ENCODE data around the gene FBXO42.

The FBXO42 gene

DNA sequence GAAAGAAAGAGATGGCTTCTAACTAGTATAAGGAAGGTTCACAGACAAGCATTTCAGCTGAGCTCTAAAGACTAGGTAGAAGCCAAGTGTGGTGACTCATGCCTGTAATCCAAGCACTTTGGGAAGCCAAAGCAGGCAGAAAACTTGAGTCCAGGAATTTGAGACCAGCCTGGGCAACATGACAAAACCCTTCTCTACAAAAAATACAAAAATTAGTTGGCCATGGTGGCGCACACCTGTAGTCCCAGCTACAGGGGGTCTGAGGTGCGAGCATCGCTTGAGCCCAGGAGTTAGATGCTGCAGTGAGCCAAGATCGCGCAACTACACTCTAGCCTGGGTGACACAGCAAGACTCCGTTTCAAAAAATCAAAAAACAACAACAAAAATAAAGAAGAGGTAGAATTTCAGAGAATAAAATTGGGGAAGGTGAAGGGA, 27.8 kb downstream of the FBXO42 start:
- DNase-seq (ENCODE audit: low read depth) = no peak

DNA sequence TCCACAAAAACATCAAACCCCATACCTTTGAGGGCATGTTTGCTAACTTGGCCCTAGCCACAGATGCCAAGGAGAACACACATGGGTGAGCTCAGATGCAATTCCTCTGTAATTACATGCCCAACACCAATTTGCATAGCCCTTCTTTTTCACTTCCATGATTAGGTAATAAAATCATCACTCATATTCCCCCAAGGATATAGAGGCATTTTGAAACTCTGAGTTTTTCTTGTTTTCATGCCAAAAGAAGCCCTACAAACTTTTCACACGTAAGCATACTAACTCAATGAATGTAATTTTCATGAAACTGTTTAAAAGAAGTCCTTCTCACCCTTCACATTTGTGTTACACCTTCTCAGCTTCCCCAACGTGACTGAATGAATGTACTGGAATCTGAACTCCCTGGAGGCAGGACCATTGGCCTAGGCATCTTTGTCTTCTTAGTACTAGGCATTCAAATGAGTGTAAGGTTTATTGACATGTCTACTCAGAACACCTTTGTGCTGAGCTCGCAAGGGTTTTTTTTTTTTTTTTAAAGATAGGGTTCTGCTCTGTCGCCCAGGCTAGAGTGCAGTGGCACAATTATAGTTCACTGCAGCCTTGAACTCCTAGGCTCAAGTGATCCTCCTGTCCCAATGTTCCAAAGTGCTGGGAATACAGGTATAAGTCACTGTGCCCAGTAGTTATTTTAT, 31.0 kb downstream of the FBXO42 start:
- no peak for DNase-seq (ENCODE audit: low read depth)

DNA sequence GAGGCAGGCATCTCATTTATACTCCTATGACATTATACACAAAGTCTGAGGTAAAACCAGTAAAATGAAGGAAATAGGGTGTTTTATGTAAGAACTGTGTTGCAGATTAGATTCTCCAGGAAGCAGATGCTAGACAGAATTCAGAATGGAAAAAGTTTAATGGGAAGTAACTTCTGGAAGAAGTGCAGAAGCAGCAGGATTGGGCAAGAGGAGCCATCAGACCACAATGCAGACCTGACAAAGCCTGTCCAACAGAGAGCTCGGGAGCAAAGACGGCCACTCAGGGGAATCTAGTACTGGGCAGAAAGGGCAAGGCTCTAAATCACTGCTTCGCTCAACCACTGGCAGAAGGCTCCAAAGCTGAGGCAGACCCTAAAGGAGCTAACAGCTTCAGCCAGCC, 33.7 kb downstream of the FBXO42 start:
- DNase-seq (ENCODE audit: low read depth) = no peak

DNA sequence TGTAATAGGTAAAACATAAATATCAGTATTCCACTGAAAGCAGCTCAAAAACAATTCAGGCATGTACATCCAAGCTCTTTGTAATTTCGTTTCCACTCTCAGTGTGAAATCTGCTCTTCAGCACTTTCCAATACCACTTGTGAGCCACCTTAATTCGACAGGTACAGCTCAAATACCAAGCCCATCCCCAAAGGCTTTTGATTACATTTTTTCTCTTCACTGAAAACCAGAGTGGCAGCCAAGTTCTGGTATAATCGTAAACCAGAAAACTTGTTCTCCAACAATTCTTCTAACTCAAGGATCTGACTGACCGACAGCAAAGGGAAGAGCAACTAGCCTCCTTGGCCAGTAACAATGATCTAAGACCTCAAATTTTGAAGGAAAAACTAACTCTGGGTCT, 36.8 kb downstream of the FBXO42 start:
- DNase-seq (ENCODE audit: low read depth) = no peak

DNA sequence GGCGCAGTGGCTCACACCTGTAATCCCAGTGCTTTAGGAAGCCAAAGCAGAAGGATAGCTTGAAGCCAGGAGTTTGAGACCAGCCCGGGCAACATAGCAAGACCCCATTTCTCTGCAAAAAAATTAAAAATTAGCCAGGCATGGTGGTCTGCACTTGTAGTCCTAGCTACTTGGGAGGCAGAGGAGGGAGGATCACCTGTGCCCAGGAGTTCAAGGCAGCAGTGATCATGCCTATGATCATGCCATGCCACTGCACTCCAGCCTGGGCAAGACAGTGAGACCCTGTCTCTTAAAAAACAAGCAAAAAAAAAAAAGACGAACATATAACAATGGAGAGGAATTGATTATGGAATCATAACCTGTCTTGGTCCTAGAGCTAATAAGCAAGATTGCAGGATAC, 45.1 kb downstream of the FBXO42 start:
- no peak for DNase-seq (ENCODE audit: low read depth)

DNA sequence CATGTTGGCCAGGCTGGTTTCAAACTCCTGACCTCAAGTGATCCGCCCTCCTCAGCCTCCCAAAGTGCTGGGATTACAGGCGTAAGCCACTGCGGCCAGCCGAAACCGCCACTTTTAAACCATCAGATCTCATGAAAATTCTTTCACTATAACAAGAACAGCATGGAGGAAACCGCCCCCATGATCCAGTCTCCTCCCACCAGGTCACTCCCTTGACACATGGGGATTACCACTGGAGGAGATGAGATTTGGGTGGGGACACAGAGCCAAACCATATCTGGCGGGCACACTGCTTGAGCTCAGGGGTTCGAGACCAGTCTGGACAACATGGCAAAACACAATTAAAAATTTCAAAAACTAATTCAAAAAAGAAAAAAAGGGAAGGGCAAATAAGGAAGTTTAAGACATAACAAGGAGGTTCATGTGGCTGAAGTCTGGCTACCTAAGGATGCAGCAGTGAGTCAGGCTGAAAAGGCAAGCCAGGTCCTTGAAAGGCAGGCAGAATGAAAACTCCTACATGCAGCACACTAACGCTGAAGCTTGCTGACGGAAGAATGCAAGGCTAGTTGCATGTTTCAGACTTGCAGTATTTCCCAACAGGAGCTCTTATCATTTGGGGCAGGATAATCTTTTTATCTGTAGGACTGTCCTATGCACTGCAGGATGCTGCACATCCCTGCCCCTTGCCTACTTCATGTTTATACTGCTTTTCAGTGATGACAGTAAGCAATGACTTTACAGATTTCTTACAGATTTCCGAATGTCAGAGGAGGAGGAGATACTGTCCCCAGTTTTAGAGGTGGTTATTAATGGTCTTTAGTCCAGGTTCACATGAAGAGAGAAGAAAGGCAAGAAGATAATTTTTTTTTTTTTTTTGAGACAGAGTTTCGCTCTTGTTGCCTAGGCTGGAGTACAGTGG, 49.3 kb downstream of the FBXO42 start:
- no peak for DNase-seq (ENCODE audit: low read depth)

DNA sequence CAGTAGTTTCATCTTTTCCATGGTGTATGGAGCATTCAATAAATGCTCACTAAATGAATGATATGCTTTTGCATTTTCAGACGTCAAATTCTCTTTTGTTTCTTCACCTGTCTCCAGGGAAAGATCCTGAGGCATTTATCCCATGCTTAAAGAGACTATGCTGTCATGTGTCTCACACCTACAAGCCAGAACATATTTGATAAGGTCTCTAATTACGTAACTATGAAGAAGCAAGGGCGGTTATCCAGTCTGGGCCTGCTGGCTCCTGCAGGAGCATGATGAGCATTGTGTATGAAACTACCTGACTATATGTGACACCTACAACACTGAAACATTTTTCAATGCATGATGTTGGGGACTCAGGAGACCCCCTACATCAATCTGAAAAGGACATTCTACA, 51.8 kb downstream of the FBXO42 start:
- no peak for DNase-seq (ENCODE audit: low read depth)

DNA sequence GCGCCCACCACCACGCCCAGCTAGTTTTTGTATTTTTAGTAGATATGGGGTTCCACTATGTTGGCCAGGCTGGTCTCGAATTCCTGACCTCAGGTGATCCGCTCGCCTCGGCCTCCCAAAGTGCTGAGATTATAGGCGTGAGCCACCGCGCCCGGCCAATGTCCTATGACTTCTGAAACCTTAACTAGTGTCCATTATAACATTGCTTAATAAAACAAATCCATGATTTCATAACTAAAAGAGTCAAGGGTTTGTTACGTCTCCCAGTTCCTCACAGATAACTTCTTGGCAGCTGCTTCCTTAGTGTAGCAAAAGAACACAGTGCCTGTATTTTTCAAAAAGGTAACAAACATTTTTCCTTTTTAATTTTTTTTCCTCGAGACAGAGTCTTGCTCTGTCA, 53.6 kb downstream of the FBXO42 start:
- DNase-seq (ENCODE audit: low read depth) = no peak

DNA sequence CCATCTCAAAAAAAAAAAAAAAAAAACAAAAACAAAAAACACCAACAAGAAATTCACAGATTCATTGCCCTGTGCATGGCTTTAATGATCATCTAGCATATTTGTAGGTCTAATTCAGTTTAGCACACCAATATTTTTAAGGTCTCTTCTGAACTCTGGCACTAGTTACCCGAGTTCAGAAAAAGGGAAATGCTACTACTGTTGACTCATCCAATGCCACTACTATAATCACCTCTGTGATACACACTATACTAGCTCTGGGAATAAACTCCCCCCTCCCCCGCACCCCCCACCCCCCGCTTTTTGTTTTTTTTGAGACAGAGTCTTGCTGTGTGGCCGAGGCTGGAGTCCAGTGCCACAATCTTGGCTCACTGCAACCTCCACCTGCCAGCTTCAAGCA, 55.6 kb downstream of the FBXO42 start:
- DNase-seq (ENCODE audit: low read depth) = no peak

DNA sequence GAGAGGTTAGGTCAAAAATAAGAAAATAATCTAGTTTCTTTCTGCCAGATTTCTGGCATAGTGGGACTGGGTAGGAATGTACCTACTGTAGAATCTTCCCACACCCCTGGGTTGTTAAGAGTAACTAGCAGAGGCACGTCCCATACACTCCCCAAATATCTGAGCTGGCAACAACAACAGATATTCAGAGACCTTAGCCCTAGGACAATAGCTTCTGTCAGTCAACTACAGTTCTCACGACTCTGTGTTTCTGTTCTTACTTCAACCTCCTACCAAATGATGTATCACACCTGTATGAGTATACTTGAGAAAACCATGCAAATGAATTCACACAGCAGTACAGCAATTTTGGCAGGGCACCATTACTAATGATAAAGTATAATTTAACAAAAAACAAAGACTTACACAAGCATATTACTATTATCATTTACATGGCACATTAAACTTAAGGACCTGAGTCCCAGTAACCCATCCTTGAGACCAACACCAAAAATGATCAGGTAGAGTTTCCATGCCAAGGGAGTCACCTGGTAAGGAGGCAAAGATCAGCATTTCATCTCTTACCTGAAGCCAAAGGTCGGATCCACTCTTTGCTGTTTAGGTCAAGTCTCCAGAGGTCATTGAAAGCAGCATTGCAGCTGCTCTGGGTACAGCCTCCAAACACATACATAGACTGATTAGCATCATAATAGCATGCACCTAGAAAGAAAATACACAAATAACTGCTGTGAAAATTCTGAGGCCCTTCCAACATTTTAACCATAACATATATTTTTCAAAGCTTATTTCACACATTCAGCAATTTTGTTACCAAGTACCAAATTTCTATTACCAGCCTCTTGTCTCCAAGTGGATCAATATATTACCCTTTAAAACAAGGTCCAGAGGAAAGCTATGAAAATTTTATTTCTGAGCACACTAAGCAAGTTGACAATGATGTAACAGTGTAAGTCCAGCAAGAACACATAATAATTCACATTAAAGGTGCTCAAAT, 57.8 kb downstream of the FBXO42 start:
- no peak for DNase-seq (ENCODE audit: low read depth)

DNA sequence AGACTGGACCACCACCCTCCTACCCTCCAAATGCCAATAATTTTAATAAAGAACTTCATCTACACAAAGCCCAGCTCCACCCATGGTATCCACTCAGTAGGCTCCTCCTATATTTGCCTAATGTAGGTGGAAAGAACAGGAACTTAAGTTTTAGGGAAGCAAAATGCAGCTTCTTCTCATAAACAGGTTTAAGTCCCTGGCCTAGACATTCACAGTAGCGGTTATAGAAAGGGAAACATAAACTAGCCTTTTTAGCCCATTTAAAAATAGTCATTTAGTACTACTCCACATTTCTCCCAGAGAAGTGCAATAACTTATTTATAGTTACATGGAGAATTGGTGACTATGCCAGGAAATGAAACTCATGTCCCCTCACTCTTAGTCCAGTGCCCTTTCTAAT, 58.7 kb downstream of the FBXO42 start:
- no peak for DNase-seq (ENCODE audit: low read depth)

DNA sequence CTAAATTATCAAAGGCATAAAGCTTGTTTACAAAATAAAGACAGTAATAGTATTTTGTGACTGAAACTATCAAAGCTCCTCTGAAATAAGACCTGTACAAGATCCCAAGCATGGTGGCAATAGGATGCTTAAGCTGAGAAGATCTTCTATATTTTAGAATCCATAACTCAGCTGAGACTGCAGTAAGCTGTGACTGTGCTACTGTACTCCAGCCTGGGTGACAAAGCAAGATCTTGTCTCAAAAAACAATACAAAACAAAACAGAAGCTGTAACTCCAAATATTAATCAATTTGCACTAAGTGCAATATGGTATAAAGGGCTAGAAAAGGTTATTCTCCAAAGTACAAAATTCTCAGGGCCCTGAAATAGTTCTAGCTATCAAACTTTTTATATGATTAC, 59.5 kb downstream of the FBXO42 start:
- DNase-seq (ENCODE audit: low read depth) = no peak

DNA sequence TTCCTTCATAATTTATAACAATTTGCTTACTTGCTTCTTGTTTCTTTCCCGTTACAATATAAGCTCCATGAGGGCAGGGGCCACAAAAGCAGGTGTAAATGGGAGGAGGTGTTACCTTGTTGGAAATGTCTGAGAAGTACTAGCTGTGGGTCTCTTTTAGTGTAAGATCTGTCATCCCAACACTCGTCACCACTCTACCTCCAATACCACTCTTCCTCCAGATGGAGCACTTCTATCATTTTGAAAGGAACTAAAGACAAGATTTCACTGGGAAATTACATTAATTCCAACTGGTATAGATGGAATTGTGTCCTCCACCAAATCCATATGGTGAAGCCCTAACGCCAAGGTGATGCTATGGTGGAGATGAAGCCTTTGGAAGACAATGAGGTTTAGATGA, 62.3 kb downstream of the FBXO42 start:
- DNase-seq (ENCODE audit: low read depth) = no peak

DNA sequence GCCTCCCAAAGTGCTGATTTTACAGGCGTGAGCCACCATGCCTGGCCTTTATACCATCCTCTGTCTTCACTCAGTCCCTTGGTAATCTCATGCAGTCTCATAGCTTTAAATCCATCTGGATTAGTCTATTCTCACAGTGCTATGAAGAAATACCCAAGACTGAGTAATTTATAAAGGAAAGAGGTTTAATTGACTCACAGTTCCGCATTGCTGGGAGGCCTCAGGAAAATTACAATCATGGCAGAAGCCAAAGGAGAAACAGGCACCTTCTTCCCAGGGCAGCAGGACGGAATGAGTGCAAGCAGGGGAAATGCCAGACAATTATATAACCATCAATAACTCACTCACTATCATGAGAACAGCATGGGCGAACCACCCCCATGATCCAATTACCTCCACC, 66.2 kb downstream of the FBXO42 start:
- DNase-seq (ENCODE audit: low read depth) = no peak

DNA sequence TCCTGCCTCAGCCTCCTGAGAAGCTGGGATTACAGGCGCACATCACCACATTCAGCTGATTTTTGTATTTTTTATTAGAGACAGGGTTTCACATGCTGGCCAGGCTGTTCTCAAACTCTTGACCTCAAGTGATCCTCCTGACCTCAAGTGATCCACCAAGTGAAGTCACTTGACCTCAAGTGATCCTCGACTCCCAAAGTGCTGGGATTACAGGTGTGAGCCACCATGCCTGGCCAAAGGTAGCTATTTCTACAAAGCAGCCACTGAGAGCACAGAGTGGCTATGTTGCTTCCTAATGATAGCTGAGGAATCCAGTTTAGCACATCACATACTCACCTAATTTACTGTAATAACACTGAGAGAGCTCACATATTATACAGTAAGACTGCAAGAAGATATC, 70.5 kb downstream of the FBXO42 start:
- no peak for DNase-seq (ENCODE audit: low read depth)

DNA sequence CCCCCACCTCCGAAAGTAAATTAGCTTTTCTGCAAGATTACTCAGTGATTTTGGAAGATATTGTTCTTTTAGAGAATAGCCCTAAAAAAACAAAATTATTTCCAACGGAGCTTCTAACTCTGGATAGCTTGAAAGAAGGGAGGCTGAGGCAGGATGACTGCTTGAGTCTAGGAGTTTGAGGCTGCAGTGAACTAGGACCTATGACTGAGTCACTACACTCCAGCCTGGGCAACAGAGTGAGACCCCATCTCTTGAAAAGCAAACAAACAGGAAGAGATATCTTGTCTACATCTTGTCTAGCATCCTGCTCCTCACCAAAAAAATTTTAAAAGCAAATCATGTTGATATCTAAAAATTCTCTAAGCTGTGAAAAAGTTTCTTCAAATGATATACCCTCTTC, 73.1 kb downstream of the FBXO42 start:
- no peak for DNase-seq (ENCODE audit: low read depth)

DNA sequence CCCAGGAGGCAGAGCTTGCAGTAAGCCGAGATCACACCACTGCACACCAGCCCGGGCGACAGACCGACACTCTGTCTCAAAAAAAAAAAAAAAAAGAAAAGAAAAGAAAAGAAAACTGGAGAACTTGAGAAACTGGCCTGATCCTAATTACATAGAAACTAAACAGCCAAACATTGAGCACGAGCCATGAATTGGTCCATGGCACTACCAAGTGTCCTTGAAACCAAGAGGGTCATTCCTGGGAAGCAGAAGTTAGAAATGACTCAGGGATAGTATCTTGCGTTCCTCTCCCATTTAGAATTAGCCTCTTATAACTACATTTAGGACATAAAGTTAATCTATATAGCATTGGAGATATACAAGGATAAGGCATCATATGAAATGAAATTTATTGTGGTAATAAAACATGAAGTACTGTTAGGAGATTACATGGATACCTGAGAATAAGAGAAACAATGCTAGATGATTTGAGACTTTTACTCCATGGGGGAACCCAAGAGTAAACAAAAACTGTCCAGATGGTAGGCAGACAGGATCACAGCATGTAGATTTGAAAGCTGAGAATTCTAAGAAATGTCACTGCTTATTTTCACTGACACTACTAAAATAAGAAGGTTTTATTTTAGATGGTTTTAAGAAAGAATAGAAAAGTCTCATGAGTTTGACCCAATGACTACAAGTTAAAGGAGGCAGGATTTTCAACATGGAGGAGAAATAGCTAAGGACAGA, 75.8 kb downstream of the FBXO42 start:
- DNase-seq (ENCODE audit: low read depth) = no peak

DNA sequence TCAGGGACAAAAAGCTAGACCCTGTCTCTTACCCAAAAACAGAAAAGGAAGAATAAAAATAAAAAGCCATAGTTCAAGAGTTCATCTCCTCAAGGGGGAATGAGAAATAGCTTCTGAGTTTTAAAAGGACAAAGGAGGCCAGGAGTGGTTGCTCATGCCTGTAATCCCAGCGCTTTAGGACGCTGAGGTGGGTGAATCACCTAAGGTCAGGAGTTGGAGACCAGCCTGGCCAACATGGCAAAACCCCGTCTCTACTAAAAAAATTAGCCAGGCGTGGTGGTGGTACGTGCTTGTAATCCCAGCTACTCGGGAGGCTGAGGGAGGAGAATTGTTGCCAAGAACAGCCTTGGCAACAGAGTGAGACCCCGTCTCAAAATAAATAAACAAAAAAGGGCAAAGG, 76.7 kb downstream of the FBXO42 start:
- no peak for DNase-seq (ENCODE audit: low read depth)

DNA sequence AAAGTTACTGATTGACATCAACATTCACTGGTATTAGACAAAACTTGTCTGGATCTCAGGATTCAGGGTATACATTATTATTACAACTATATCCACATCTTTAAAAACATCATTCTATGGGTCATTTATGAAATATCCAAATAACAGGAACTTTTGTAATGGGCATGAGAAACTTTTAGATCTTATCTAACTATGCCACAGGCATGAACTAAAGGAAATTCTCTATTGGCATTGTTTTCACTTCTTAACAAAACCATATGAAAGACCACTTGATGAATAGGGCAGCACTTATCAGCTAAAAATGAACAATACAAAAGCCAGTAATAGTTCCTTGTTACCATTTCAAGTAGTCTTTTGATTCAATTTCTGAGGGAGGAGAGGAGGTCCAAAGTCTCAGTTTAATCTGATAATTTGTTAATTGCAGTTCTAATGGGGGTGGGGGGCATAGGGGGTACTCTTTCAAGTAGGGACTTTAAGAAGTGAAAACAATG, 84.5 kb downstream of the FBXO42 start:
- no peak for DNase-seq (ENCODE audit: low read depth)

DNA sequence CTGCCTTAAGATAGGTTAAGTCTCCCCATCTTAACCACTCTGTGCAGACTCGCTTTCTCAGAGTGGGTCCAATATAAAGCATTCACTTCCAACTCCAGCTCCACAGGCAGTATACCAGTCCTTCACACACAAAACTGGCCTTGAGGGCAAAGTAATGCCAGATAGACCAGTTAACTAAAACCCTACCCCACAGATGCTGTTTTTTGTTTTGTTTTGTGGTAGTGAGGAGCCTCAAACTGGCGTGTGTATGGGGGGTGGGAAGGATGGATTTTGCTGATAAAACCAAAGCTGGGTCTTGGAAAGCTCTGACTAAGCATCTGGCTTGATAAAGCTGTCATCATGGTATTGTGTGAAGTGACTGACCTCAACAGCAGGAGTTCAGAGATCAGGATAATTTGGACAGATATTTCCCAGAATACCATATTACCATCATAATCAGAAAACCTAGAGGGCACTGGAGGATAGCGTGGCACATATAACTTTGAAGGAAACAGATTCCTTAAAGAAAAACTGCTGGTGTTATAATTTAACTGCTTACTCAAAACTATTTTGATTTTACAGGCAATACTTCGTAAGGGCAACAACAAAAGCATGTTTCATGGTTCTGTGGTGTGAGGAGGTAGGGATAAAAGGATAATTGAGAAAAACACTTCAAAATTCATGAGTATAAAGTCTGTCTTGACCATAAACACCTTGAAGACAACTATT, 85.7 kb downstream of the FBXO42 start:
- DNase-seq (ENCODE audit: low read depth) = peak; percentile 83

DNA sequence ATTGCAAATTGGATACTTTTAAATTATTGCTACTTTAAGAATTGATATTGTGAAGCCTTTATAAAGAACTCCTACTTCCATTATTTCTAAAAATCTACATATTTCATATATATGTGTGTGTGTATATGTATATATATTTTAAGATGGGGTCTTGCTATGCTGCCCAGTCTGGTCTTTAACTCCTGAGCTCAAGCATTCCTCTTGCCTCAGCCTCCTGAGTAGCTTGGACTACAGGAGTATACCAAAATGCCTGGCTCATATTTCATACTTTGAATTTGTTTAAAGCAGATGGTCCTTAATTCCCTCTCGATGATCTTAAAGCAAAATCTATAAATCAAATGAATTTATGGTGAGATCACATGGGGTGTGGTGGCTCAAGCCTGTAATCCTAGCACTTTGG, 90.2 kb downstream of the FBXO42 start:
- DNase-seq (ENCODE audit: low read depth) = no peak

All from CMK (cell line).